T-helper 2 cell treated with Interferon-gamma antibody and Interleukin-4, amounts not matched to agents 5 μg/mL and 100 μg/mL, for 36 hours (primary cell): ENCODE measurements around the gene RRAS.
A peak's percentile ranks its signal among the peaks of the same experiment; 100 is the strongest.

Experiments
- DNase-seq: peaks from one replicate; pipeline ENCODE4 v3.0.0; 2021; ENCODE audit warnings: low spot score
- H3K27ac Mint-ChIP-seq: one replicate; pipeline ENCODE4 v1.8.0; 2021; ENCODE audit warnings: mild to moderate bottlenecking, mixed read lengths
- H3K27me3 Mint-ChIP-seq: one replicate; pipeline ENCODE4 v1.8.0; 2021; ENCODE audit warnings: low read depth, mixed read lengths
- H3K36me3 Mint-ChIP-seq: one replicate; pipeline ENCODE4 v1.8.0; 2021; ENCODE audit warnings: low read depth, mixed read lengths
- H3K4me1 Mint-ChIP-seq: one replicate; pipeline ENCODE4 v1.8.0; 2021; ENCODE audit warnings: low read depth, mixed read lengths
- H3K4me3 Mint-ChIP-seq: one replicate; pipeline ENCODE4 v1.8.0; 2022; ENCODE audit warnings: mild to moderate bottlenecking, moderate library complexity, mixed read lengths
- H3K9me3 Mint-ChIP-seq: one replicate; pipeline ENCODE4 v1.8.0; 2021; ENCODE audit warnings: mixed read lengths

RRAS gene

DNA sequence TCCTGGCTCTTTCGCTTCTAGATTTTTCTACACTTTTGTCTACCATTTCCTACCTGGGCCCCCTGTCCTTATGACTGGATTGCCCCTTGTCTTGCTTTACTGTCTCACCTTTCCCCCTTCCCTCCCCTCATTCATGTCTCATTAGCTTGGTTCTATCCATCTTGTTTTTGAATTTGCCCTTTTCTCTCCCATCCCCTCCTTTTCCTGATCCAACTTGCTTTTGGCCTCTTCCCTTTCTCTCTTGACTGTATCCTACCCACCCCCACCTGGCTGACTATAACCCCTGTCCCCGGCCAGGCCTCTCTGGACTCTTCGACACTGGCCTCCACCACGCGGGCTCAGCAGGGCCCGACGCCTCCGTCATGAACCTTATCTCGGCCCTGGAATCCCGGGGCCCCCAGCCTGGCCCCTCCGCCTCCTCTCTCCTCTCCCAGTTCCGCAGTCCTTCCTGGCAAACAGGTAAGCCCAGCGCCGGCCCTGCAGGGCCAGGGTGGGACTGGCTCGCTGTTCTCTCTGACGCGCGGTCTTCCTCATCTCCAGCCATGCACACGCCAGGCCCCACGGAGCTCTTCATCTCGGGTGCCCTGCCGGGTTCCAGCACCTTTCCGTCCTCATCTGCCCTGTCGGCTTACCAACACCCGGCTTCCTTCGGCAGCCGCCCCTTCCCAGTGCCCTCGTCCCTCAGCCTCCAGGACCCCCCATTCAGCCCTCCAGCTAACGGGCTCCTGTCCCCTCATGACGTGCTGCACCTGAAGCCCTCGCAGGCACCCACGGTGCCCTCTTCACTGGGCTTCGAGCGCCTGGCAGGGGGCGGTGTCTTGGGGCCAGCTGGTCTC is 45.6 kb downstream of the RRAS start:
- peaks cover 25% of the 10 kb centered on the region for H3K4me1 Mint-ChIP-seq
- no peaks in the 10 kb centered on the region for H3K27me3 Mint-ChIP-seq
- H3K36me3 Mint-ChIP-seq = peaks cover 22% of the 10 kb centered on the region
- DNase-seq = no peak
- H3K4me3 Mint-ChIP-seq = peak overlapping the region; percentile 95
- H3K9me3 Mint-ChIP-seq = no peaks in the 10 kb centered on the region
- H3K27ac Mint-ChIP-seq = peak overlapping the region; percentile 92

GRCh38 chr19:49593233-49594113 is 46.5 kb downstream of the RRAS start:
- Mint-ChIP-seq H3K9me3 (no peaks in the 10 kb centered on the region), H3K27me3 (peaks cover 4% of the 10 kb centered on the region), H3K36me3 (peaks cover 17% of the 10 kb centered on the region), H3K27ac (peak overlapping the region; percentile 92), H3K4me3 (peak overlapping the region; percentile 95), H3K4me1 (peaks cover 30% of the 10 kb centered on the region)
- peak; percentile 92 for DNase-seq

GRCh38 chr19:49592486-49593232 is 47.3 kb downstream of the RRAS start:
- Mint-ChIP-seq H3K36me3 (peaks cover 13% of the 10 kb centered on the region), H3K4me1 (peaks cover 30% of the 10 kb centered on the region), H3K27ac (peak overlapping the region; percentile 92), H3K9me3 (no peaks in the 10 kb centered on the region), H3K4me3 (peak overlapping the region; percentile 95), H3K27me3 (peaks cover 6% of the 10 kb centered on the region)
- DNase-seq = peak; percentile 17

- peaks cover 30% of the 10 kb centered on the region for H3K4me1 Mint-ChIP-seq
- H3K4me3 Mint-ChIP-seq = peak overlapping the region; percentile 95
- no peaks in the 10 kb centered on the region for H3K9me3 Mint-ChIP-seq
- peaks cover 13% of the 10 kb centered on the region for H3K36me3 Mint-ChIP-seq
- peaks cover 6% of the 10 kb centered on the region for H3K27me3 Mint-ChIP-seq
- peak overlapping the region; percentile 92 for H3K27ac Mint-ChIP-seq
- DNase-seq = peak; percentile 40
Measured at GRCh38 chr19:49591731-49592485, 48.0 kb downstream of the RRAS start.

DNA sequence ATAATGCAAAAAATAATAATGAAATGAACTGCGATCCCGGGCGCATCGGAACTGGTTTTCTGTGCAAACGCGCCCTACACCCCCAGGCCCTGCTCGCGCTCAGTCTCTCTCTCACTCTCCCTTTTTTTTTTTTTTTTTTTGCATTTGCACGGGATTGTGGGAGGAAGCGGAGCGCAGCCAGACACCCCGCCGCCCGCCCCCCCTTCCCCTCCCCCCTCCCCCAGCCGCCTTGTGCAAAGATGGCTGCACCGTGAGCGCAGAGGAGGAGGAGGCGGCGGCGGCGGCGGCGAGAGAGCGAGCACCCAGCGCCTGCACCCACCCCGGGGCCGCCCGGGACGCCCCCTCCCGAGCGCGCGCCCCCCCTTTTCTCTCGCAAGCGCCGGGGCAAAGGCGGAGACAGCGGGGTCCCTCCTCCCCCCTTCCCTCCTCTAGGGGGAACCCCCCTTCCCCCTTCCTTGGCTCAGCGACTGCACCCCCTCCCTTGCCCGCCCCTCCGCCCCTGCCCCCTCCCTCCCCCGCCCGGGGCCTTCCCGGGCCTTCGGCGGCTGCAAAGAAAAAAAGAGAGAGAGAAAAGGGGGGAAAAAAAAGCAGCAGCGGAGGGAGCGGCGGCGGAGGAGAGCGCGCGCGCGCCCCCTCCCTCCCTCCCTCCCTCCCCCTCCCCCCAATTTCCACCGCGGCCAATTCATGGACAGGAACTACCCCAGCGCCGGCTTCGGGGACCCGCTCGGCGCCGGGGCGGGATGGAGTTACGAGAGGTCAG is 48.8 kb downstream of the RRAS start, which contains the start of gene PRR12:
Gene PRR12, plus strand, starts transcription at position 212 of the 760 bp plus-strand sequence. Its CDS starts 473 bp downstream, at position 685.
- H3K9me3 Mint-ChIP-seq = no peaks in the 10 kb centered on the region
- DNase-seq = peak; percentile 71
- H3K27me3 Mint-ChIP-seq = peaks cover 6% of the 10 kb centered on the region
- H3K4me1 Mint-ChIP-seq = peaks cover 30% of the 10 kb centered on the region
- H3K4me3 Mint-ChIP-seq = peak within 1 kb of the TSS; percentile 95
- peaks cover 13% of the 10 kb centered on the region for H3K36me3 Mint-ChIP-seq
- H3K27ac Mint-ChIP-seq = peak within 1 kb of the TSS; percentile 92

GRCh38 chr19:49590071-49590970 is 49.6 kb downstream of the RRAS start:
- Mint-ChIP-seq H3K4me3 (peak overlapping the region; percentile 95), H3K27me3 (peaks cover 6% of the 10 kb centered on the region), H3K4me1 (peaks cover 30% of the 10 kb centered on the region), H3K36me3 (peaks cover 13% of the 10 kb centered on the region), H3K27ac (peak overlapping the region; percentile 91), H3K9me3 (no peaks in the 10 kb centered on the region)
- peak; percentile 94 for DNase-seq

DNA sequence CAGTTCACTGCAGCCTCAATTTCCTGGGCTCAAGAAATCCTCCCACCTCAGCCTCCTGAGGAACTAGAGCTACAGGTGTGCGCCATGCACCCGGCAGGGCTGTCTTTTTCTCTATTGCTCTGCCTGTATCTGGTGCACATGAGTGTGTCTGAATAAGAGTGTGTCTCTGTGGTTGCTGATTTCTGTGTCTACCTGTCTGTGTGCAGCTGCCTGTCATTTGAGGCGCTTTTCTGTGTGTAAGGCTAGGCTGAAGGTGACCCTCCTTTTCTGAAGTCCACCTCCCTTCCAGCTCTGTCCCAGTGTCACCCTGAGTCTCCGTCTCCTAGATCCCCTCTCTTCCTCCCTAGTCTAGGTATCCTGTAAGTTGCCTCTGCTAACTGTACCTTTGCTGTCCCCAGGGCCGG is 50.4 kb downstream of the RRAS start:
- Mint-ChIP-seq H3K9me3 (no peaks in the 10 kb centered on the region), H3K27ac (peak overlapping the region; percentile 52), H3K4me3 (no peak overlapping the region), H3K27me3 (peaks cover 6% of the 10 kb centered on the region), H3K36me3 (peaks cover 11% of the 10 kb centered on the region), H3K4me1 (peaks cover 30% of the 10 kb centered on the region)
- DNase-seq = no peak

- peak; percentile 36 for DNase-seq
- Mint-ChIP-seq H3K4me3 (no peak overlapping the region), H3K27ac (no peak overlapping the region)
Measured at GRCh38 chr19:49588365-49589122, 51.4 kb downstream of the RRAS start.

DNA sequence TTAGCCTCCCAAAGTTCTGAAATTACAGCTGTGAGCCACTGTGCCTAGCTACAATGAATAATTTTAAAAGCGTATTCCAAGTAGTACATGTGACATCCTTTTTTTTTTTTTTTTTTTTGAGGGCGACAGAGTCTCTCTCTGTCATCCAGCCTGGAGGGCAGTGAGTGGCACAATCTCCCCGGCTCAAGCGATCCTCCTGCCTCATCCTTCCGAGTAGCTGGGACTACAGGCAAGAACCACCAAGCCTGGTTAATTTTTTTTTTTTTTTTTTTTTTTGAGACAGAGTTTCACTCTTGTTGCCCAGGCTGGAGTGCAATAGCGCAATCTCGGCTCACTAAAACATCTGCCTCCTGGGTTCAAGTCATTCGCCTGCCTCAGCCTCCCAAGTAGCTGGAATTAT is 52.7 kb downstream of the RRAS start:
- H3K27ac Mint-ChIP-seq = no peak overlapping the region
- DNase-seq = no peak
- no peaks in the 10 kb centered on the region for H3K9me3 Mint-ChIP-seq
- no peaks in the 10 kb centered on the region for H3K36me3 Mint-ChIP-seq
- peaks cover 11% of the 10 kb centered on the region for H3K4me1 Mint-ChIP-seq
- peaks cover 6% of the 10 kb centered on the region for H3K27me3 Mint-ChIP-seq
- H3K4me3 Mint-ChIP-seq = no peak overlapping the region

More at GRCh38 chr19:49588365-49589122, 51.4 kb downstream of the RRAS start:
- Mint-ChIP-seq H3K9me3 (no peaks in the 10 kb centered on the region), H3K4me1 (peaks cover 22% of the 10 kb centered on the region), H3K27me3 (peaks cover 6% of the 10 kb centered on the region), H3K36me3 (peaks cover 3% of the 10 kb centered on the region)
